GM12878 (cell line): Measurements from ENCODE around the gene CKAP5. TPM values are rescaled to one million over a fixed set of nuclear protein-coding genes. Genes with fewer than 3 reads are reported as not detected.
"Not testable (repeated sequence)": the region's sequence is repeated elsewhere in the genome, so short reads cannot be mapped to it uniquely, and the experiment has no call there.

Source experiments
- ATAC-seq: fragments of 200-7000 bp; cut with Tn5 transposase; 3 replicates; pipeline ENCODE4 v1.9.1; 2020; ENCODE audit warnings: mild to moderate bottlenecking, moderate library complexity
- BruUV-seq: library from RNA; stranded (reverse); fragments of 400-500 nt; replicated peaks from 2 replicates; lab custom pipeline; 2021; lab: Mats Ljungman, UMichigan
- CTCF ChIA-PET: fragments of 300-600 bp; sonication (Branson Sonifier 250); formaldehyde crosslinking; extraction: SDS; loops from one replicate; lab custom pipeline; 2021; ENCODE audit warnings: inconsistent platforms; lab: Yijun Ruan, JAX
- POLR2A ChIA-PET: fragments of 350-600 bp; formaldehyde crosslinking; extraction: SDS; loops from one replicate; lab custom pipeline; 2021; ENCODE audit warnings: inconsistent platforms; lab: Charles Lee
- RAD21 ChIA-PET: fragments of 300-600 bp; sonication (Branson Sonifier 250); formaldehyde crosslinking; loops from one replicate; lab custom pipeline; 2023; ENCODE audit warnings: antibody characterized with exemption; ENCODE audit not compliant: unreplicated experiment; lab: Charles Lee
- SMC1A ChIA-PET: fragments of 300-600 bp; sonication (Branson Sonifier 250); formaldehyde crosslinking; loops from one replicate; lab custom pipeline; 2023; ENCODE audit not compliant: unreplicated experiment, uncharacterized antibody; lab: Charles Lee
- DNase-seq: peaks from one replicate; pipeline ENCODE4 v3.0.0-alpha.2; 2011; ENCODE audit warnings: low read depth, low spot score
- FAIRE-seq: peaks from 3 replicates; lab custom pipeline; 2011; peaks lifted over from hg19 to GRCh38; lab: Jason Lieb, UNC
- H2AFZ ChIP-seq: 2 replicates; pipeline ENCODE4 v1.6.0; 2011; ENCODE audit warnings: low read depth, low read length, control low read depth; ENCODE audit not compliant: control insufficient read depth
- H3K27ac ChIP-seq: 2 replicates; pipeline ENCODE4 v1.5.1; 2011; ENCODE audit warnings: control low read depth; ENCODE audit not compliant: control insufficient read depth, insufficient read depth
- H3K27me3 ChIP-seq, 2 experiments: replicated peaks in 1 of 2; 2 replicates each; pipeline versions ENCODE4 v1.6.0 to v1.6.1; 2011; ENCODE audit warnings: low read length in 1 of 2; ENCODE audit not compliant: control insufficient read depth in 2 of 2, insufficient read depth in 2 of 2
- H3K36me3 ChIP-seq, 2 experiments: 2 replicates each; pipeline ENCODE4 v1.5.1; 2011; ENCODE audit warnings: low read length in 1 of 2; ENCODE audit not compliant: control insufficient read depth in 2 of 2, insufficient read depth in 2 of 2
- H3K4me1 ChIP-seq: 2 replicates; pipeline ENCODE4 v1.6.1; 2011; ENCODE audit warnings: mild to moderate bottlenecking, low read length, moderate library complexity, mixed read lengths; ENCODE audit not compliant: control insufficient read depth, insufficient read depth
- H3K4me2 ChIP-seq: 2 replicates; pipeline ENCODE4 v1.6.0; 2011; ENCODE audit warnings: control low read depth; ENCODE audit not compliant: control insufficient read depth, insufficient read depth
- H3K4me3 ChIP-seq: fragments of 200-600 bp; sonication (generic); 2 replicates; pipeline ENCODE4 v1.5.1; 2016
- H3K79me2 ChIP-seq: 2 replicates; pipeline ENCODE4 v1.6.0; 2011; ENCODE audit warnings: low read length; ENCODE audit not compliant: control insufficient read depth, insufficient read depth
- H3K9ac ChIP-seq: 2 replicates; pipeline ENCODE4 v1.8.0; 2011; ENCODE audit warnings: low read length, control low read depth, mixed read lengths; ENCODE audit not compliant: control insufficient read depth, insufficient read depth
- H3K9me3 ChIP-seq: replicated peaks from 3 replicates; pipeline ENCODE4 v1.5.1; 2011; ENCODE audit warnings: mild to moderate bottlenecking, low read length; ENCODE audit not compliant: control insufficient read depth, insufficient read depth
- H4K20me1 ChIP-seq: 2 replicates; pipeline ENCODE4 v1.6.0; 2011; ENCODE audit not compliant: control insufficient read depth, insufficient read depth
- MXI1 ChIP-seq: fragments of 150-350 bp; IDR thresholded peaks from 2 replicates; pipeline ENCODE4 v1.6.1; 2011; ENCODE audit warnings: low read depth, mild to moderate bottlenecking, inconsistent platforms, low read length, improper control_type of control experiment
- WGBS: methylation state at CpG from one replicate; pipeline ENCODE4 v1.1.6; 2016; ENCODE audit warnings: low lambda C conversion rate; ENCODE audit not compliant: insufficient replicate concordance, insufficient coverage; ENCODE audit errors: missing lambda C conversion rate; 5-methylcytosine and 5-hydroxymethylcytosine counted together
- in situ Hi-C: fragments of 300-500 bp; cut with MboI; formaldehyde crosslinking; loops from 9 replicates; pipeline ENCODE4 v1.14.3; 2018; ENCODE audit warnings: mixed read lengths
- intact Hi-C: fragments of 100-400 bp; cut with micrococcal nuclease; formaldehyde crosslinking; loops from one replicate; pipeline ENCODE4 v1.14.2; 2022; ENCODE audit not compliant: unreplicated experiment
- polyA plus RNA-seq, 11 experiments: library from polyadenylated mRNA; depleted of rRNA in 4 of 11; unstranded in 6 of 11; stranded (reverse) in 5 of 11; fragments of >200 nt; fragmentation: Nextera tagmentation in 4 of 11; fragmentation: Illumina TruSeq in 1 of 11; extraction: Ambion mirVana in 4 of 11; extraction: Trizol in 1 of 11; gene quantifications; 1 replicate in 1 of 11; 2 replicates in 10 of 11; pipeline versions ENCODE4 v1.2.1 to v1.2.3, GENCODE V29; 2011 to 2016; ENCODE audit warnings: inconsistent platforms in 2 of 11, missing spikeins in 2 of 11, low read depth in 1 of 11
- total RNA-seq, 4 experiments: library from RNA; depleted of rRNA in 3 of 4; stranded (reverse); fragments of >200 nt in 3 of 4; fragmentation: Illumina TruSeq in 1 of 4; extraction: Trizol in 1 of 4; gene quantifications; 2 replicates each; pipeline versions ENCODE4 v1.2.1 to v1.2.3, GENCODE V29; 2013 to 2021

The CKAP5 gene
- total and polyA plus RNA-seq, 10 of the 15 experiments (the other 5 are each of a cell fraction or from before 2014, with no cell fraction given), result 20.1 to 161 (median 79.8) TPM

DNA sequence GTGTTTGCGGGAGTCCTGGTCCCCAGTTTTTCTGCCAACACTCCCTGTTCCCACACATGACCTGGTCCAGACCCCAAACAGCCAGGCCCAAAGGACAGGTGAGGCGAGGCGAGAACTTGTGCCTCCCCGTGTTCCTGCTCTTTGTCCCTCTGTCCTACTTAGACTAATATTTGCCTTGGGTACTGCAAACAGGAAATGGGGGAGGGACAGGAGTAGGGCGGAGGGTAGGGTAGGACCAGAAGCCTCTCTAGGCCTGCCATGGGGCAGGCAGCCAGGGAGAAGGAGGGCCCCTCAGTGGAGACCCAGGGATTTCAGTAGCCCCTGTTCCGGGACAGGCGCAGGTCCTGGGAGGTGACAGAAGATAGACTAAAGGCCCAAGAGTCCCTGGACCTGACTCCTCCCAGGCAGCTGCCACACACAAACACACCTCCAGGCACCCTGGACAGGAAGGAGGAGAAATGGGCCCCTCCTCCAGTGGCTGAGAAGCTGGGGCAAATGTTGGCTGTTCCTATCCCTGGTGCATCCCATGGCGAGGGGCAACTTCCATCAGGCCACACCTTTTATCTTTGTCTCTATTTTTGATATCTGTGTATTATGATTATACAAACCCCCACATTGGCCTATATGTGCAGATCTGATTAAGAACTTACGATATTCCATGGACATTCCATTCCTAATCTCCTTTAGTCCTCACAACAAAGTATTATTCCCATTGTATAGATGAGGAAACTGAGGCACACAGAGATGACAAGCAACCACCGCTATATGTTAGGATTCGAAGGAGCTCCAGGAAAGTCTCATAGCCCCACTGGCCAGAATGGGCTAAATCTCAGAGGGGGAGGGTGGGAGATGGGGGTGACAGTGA lies 127.7 kb downstream of the CKAP5 start:
- intact Hi-C loops, result no loop called here
- in situ Hi-C loops, result no loop called here
- Histone ChIP-seq H4K20me1 (no peaks in the 10 kb centered on the region), H3K27ac (no peak overlapping the region), H3K27me3 (no peaks in the 10 kb centered on the region), H3K79me2 (no peaks in the 10 kb centered on the region), H3K36me3 (no peaks in the 10 kb centered on the region), H3K4me3 (no peak overlapping the region), H3K9ac (no peak overlapping the region), H3K4me2 (no peak overlapping the region), H2AFZ (peak overlapping the region; percentile 51), H3K9me3 (no peaks in the 10 kb centered on the region), H3K4me1 (no peaks in the 10 kb centered on the region; the same call in 1 of the 2 replicates)
- RAD21 ChIA-PET, result interaction anchor here (0.7 kb wide), 1 partner anchor 11 kb away, joined by 4 read pairs; no protein-coding TSS in a partner anchor
- SMC1A ChIA-PET, result no interaction called here
- TF ChIP-seq MXI1, result no peak
- 63% methylated on average over 11 of the region's 11 CpGs for WGBS
- ATAC-seq, result peak; percentile 61
- no TSS peak for BruUV-seq
- CTCF ChIA-PET, result no interaction called here
- no peak for DNase-seq
- FAIRE-seq, result no peak
- POLR2A ChIA-PET, result interaction anchor here (0.6 kb wide), 1 partner anchor 801 kb away, joined by 4 read pairs; no protein-coding TSS in a partner anchor

DNA sequence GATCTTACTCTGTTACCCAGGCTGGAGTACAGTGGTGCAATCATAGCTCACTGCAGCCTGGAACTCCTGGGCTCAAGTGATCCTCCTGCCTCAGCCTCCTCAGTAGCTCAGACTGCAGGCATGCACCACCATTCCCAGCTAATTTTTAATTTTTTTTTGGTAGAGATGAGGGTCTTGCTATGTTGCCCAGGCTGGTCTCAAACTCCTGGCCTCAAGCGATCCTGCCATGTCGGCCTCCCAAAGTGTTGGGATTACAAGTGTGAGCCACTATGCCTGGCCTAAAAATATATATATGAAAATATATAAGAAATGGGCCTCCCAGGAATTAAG lies 128.3 kb downstream of the CKAP5 start:
- H3K36me3 ChIP-seq, CTCF ChIA-PET, RAD21 ChIA-PET, H3K9me3 ChIP-seq, H3K79me2 ChIP-seq, H3K27me3 ChIP-seq, H3K27ac ChIP-seq, SMC1A ChIA-PET, H4K20me1 ChIP-seq, H3K4me1 ChIP-seq, ATAC-seq, DNase-seq, H3K4me3 ChIP-seq, BruUV-seq, H3K9ac ChIP-seq, intact Hi-C loops, in situ Hi-C loops, FAIRE-seq, H3K4me2 ChIP-seq: not testable (repeated sequence)
- H2AFZ ChIP-seq, result peak overlapping the region; percentile 51; the same call in 1 of the 2 replicates
- POLR2A ChIA-PET, result interaction anchor here (0.7 kb wide), 1 partner anchor 61 kb away, joined by 13 read pairs; no protein-coding TSS in a partner anchor
- 95% methylated on average over 2 of the region's 2 CpGs for WGBS
